GM18499 (cell line): Measurements from ENCODE around the gene PCSK6.
"Not testable (repeated sequence)": the region's sequence is repeated elsewhere in the genome, so short reads cannot be mapped to it uniquely, and the experiment has no call there.

Source experiments
- ATAC-seq: cut with Tn5 transposase; IDR thresholded peaks from one replicate; pipeline ENCODE4 v1.9.1; 2021; ENCODE audit warnings: moderate number of reproducible peaks; ENCODE audit not compliant: insufficient read depth, unreplicated experiment

PCSK6 gene

GRCh38 chr15:101437209-101437608 lies 52.3 kb downstream of the PCSK6 start:
- no peak for ATAC-seq

- no peak for ATAC-seq
Observed at GRCh38 chr15:101436526-101436925, 53.0 kb downstream of the PCSK6 start.

GRCh38 chr15:101435761-101436160 lies 53.7 kb downstream of the PCSK6 start:
- no peak for ATAC-seq

GRCh38 chr15:101434032-101434920 lies 55.2 kb downstream of the PCSK6 start:
- ATAC-seq, result no peak

GRCh38 chr15:101433396-101433795 lies 56.1 kb downstream of the PCSK6 start:
- ATAC-seq, result no peak

GRCh38 chr15:101432982-101433381 lies 56.5 kb downstream of the PCSK6 start:
- ATAC-seq, result no peak

- no peak for ATAC-seq
Observed at GRCh38 chr15:101431748-101432147, 57.8 kb downstream of the PCSK6 start.

GRCh38 chr15:101431301-101431700 lies 58.2 kb downstream of the PCSK6 start:
- no peak for ATAC-seq

GRCh38 chr15:101429646-101430045 lies 59.9 kb downstream of the PCSK6 start:
- no peak for ATAC-seq

- ATAC-seq, result no peak
Observed at GRCh38 chr15:101429191-101429590, 60.3 kb downstream of the PCSK6 start.

- ATAC-seq, result no peak
Observed at GRCh38 chr15:101428758-101429157, 60.7 kb downstream of the PCSK6 start.

GRCh38 chr15:101427606-101428487 lies 61.7 kb downstream of the PCSK6 start:
- no peak for ATAC-seq

- no peak for ATAC-seq
Observed at GRCh38 chr15:101426761-101427333, 62.7 kb downstream of the PCSK6 start.

GRCh38 chr15:101425787-101426365 lies 63.6 kb downstream of the PCSK6 start:
- no peak for ATAC-seq

GRCh38 chr15:101424984-101425383 lies 64.5 kb downstream of the PCSK6 start:
- ATAC-seq, result no peak

GRCh38 chr15:101420232-101420631 lies 69.3 kb downstream of the PCSK6 start:
- no peak for ATAC-seq

GRCh38 chr15:101416475-101416874 lies 73.0 kb downstream of the PCSK6 start:
- not testable (repeated sequence) for ATAC-seq

GRCh38 chr15:101413239-101413638 lies 76.3 kb downstream of the PCSK6 start:
- no peak for ATAC-seq

GRCh38 chr15:101411581-101411980 lies 77.9 kb downstream of the PCSK6 start:
- no peak for ATAC-seq

GRCh38 chr15:101411085-101411484 lies 78.4 kb downstream of the PCSK6 start:
- no peak for ATAC-seq
